HG02884 (cell line): ENCODE results near the gene C1orf116.

Source experiments
- ATAC-seq: cut with Tn5 transposase; IDR thresholded peaks from one replicate; pipeline ENCODE4 v1.9.1; 2021; ENCODE audit warnings: mild to moderate bottlenecking, moderate library complexity; ENCODE audit not compliant: unreplicated experiment

The C1orf116 gene

DNA sequence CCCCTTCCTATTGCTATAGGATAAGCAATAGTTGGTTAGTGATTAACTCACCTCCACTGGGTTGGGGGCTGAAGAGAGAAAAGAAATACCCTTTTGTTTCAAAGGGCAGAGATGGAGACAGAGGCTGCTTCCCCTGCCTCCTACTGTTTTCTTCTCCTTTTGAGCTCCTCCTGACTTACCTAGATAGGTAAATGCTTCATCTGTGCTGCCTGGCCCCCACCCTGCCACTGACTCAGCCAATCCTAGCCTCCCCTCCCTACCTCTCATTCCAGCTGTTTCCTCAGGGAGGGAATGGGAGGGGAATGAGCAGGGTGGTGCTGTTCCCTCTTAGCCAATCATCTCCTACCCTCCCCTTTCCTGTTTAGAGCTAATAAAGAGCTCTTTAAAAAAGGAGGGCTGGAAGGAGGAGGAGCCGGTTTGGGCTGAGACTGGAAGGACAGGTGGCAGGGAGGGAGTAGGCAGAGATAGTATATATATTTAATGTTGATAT, at the start of gene C1orf116:
Gene C1orf116 (minus strand): TSS at position 229 of the 490 bp plus-strand sequence. CDS start 5,158 bp downstream, outside the sequence.
- no peak for ATAC-seq

DNA sequence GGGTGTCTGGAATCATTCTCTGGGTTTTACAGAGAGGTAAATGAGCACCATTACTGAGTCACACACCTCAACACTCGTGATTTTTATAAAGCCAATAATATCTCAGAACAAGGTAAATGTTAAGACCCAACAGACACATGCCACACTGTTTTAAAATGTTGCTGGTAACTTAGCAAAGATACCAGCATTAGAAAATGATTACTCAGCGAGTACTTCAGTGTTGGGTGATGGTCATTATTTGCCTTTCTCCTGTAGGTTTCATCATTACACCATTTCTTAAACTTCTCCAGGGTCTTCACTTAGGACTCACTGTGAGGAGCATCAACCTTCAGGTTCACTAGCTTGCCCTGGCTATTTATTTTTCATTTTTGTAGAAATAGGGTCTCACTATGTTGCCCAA, 49.2 kb upstream of the C1orf116 start:
- ATAC-seq, result no peak

DNA sequence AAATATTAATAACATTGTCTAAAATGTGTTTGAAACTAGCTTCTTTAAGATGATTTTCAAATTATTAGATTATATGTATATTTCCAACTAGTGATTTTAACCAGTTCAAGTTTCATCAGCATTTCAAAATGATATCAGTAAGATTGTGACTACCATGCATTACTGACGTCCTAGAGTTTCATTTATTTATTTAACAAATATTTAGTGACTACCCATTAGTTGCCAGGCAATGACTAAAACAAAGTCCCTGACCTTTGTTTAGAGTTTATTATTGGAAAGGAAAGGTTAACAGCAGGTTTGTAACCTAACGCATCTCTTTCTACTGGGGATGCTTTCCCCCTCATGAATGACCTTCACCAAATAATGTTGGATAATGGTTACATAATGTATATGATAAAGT, 48.5 kb upstream of the C1orf116 start:
- no peak for ATAC-seq

DNA sequence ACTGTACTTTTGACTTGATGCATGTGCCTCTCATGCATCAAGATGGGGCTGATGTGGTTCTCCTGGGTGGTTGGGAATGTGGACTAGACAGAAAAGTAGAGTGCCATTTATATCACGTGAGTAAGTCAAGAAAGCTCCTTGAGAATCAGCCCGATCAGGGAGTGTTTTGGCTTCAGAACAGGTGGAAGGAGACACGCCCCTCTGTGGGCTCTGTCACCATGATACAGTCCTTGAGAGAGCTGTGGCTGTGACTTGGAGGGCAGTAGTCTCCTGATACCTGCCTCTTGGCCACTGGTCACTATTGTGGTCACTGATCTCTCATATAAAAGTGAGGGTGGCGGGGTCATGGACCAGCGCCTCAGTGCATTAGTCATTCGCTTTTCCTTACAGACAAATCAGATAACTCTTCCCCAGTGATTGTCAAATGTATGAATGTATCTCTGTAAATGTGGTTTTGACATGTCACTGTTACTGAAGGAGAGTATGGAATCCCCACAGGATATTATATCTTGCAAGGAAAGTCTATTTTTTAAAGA, 47.2 kb upstream of the C1orf116 start:
- ATAC-seq, result no peak

- ATAC-seq, result no peak
Observed at GRCh38 chr1:207078578-207079132, 46.1 kb upstream of the C1orf116 start.

DNA sequence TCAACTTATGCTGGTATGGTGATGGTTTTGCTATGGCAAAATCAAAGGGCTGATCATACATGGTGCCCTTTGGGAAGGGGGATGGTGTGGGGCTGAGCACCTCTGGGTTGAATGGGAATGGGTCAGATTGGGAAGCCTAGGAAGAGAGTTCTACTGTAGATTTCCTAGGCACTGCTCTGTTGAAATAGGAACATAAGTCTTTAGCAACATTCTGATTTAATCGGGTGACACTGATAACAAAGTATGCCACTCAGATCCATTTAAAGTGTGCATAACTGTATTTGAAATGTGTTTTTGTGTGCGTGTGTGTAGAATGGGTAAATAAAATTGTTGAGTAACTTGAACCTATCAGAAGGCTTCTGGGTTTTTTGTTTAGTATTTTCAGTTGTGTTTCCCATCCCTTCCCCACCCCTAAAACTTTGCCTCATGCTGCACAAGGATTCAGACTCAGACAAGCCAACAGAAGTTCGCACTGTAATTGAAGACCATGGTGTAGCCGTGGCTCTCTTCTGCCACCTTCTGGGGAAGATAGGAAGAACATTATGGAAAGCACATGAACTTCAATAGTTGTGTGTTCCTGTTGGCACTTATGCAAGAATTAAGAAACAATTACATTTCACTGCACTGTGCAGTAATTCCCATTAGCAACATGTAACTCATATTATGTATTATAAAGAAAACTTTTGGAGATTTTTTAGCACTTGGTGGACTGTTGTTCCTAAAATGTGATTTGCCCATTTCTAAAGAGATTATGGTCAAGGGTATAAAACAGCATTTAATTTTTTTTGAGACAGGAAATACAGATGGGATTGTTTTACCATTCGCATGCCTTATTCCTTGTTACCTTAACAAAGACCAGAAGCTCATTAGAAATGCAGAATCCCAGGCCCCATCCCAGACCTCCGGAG, 45.2 kb upstream of the C1orf116 start:
- no peak for ATAC-seq

- no peak for ATAC-seq
Observed at GRCh38 chr1:207077012-207077411, 44.5 kb upstream of the C1orf116 start.

DNA sequence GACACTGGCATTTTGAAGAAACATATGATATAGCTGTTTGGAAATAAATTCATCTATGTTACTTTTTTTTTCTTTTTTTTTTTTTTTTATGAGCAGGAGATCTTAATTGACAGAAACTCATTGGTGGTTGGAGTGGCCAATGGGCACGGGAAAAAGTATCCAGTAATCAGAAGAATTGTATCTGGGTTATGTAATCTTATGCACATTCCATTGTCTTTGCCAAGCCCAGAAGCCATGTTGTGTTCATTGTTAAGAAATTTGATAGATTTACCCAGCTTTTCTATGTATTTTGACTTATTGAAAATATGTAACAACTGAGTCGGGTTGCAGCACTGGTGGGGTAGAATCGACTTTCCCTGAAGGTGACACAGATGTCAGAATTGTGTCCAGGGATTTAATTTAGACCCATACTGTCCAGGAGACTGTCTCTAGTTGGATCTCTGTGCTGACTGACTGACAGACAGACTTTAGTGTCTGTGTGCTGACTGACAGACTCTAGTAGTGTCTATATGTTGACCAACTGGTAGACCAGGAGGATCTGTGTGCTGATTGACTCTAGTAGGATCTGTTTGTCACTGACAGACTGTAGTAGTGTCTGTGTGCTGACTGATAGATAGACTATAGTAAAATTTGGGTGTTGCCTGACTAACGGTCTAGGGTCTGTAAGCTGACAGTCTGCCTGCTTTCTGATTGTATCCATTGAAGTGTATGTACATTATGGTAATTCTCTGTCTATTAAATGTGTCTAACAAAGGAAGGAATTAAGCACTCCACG, 43.8 kb upstream of the C1orf116 start:
- no peak for ATAC-seq

DNA sequence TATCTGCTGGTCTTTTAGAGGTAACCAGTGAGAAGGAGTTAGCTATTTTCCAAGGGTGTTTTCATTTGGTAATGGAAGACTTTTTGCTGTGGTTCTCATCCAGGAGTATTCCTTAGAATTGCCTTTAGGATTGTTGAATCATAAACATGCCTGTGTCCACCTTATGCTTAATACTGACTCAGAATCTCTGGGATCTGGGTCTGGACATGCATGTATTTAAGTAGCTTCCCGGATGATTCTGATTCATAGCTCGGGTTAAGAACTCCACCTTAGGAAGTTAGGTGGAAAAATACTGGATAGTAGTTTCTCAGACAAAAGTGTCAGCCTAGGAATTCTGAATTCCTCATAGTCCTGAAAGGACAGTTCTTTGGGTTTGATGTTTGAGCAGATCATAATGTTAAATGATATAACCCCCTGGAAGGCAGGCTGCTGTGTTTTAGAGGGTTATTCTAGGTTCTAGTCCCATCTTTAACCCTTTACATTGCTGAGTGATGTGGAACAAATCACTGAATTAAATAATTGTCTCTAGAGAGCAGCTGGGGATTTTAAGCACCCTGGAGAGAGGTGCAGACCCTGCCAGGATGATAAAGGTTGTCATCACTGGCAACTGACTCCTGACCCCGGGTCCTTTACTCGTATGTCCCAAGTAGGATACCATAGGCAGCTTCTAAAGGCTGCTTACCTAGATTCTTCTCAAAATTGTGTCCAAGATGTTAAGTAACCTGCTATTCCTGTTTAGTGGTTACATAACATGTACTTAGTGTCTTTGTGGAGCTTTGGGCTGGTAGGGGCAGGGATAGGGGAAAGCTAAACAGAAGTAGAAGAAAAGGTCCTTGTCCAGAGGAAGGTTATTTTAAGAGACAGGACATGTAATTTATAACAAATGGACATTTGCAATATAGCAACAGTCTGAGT, 41.6 kb upstream of the C1orf116 start:
- no peak for ATAC-seq

GRCh38 chr1:207072233-207072632, 39.7 kb upstream of the C1orf116 start:
- ATAC-seq, result no peak

- ATAC-seq, result no peak
Observed at GRCh38 chr1:207071426-207071825, 38.9 kb upstream of the C1orf116 start.

DNA sequence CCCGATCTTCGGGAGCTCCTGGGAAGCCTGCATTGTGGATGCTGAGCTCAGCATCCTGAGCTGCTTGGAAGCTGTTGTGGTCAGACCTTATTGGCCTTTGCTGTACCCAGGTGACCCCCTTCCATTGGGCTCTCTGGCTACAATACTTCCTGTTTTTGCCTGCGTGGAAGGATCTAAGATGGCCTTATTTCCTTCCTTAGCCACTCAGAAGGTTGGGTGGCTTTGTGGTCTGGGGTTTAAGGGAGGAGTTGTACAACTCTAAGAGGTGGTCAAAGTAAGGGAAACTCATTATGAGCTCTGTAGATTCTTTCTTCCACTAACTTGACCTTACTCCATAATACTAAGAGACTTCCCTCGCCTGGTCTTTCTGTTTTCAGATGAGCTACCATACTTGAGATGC, 38.3 kb upstream of the C1orf116 start:
- ATAC-seq, result no peak

- ATAC-seq, result no peak
Observed at GRCh38 chr1:207069858-207070506, 37.4 kb upstream of the C1orf116 start.

- ATAC-seq, result no peak
Observed at GRCh38 chr1:207069061-207069460, 36.5 kb upstream of the C1orf116 start.

GRCh38 chr1:207067665-207068064, 35.1 kb upstream of the C1orf116 start:
- no peak for ATAC-seq

DNA sequence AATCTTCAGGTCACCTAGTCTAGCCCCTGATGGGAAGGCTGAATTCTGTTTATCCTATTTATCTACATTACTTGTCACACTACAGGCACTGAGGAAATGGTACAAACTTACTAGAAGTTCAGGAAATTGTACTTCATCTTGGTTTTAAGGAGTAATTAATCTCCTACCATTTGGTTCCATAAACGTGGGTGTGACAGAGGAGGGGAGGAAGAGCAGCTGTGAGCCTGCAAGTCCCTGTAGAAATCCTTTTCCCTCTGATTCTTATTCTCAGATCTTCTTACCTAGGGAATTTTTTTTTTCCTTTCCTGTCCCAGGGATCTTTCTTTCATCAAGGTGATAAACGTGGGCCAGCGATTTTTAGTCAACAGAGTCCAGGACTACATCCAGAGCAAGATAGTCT, 34.6 kb upstream of the C1orf116 start:
- no peak for ATAC-seq

DNA sequence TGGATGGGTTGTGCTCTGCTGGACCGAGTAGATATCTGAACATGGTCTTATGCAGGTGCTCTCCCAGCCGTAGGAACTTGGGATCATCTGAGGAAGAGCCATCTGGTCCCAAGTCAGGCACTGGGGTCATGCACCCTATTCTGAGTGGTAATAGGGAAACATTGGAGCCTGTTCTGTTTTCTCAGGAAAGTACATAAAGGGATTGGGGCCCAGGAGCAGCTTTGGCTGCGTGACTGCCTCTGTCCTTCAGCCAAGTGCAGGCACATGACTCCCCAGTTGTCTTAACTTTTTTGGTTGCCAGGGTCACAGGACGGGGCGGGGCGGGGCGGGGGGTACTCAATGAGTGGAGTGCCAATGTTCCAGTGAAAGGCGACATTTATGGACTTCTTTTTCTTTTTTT, 32.0 kb upstream of the C1orf116 start:
- no peak for ATAC-seq

DNA sequence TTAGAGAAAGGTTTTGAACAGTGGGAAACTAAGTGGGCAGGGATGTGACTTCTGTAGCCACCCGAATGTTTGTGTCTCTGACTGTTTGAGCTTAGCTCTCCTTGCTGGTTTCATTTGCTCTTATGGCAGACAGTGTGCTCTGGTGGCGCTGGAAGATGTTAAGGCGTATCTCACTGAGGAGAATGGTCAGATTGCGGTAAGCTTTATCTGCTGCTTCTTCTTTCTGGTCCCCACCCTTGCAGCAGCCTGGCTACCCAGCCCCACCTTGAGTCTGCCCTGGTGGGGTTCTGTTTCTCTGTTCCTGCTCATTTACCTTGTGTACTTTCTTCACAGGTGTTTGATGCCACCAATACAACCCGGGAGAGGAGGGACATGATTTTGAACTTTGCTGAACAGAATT, 30.5 kb upstream of the C1orf116 start:
- no peak for ATAC-seq

DNA sequence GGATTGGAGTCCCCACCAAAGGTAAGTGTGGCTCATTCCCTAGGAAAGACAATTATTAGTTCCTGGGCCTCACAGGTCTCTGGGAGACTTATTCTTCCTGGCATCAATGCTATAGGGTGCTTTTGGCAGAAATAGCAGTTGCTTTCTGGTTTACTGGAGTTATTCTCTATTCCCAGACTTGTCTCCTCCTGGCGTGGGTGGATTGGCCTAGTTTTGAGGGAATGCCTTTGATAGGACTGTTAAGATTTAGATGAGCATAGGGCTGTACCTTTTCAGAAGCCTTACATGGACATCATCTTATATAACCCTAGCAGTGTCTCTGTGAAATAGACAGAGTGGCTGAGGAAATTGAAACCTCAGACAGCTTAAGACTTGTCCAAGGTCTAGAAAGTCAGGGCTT, 29.5 kb upstream of the C1orf116 start:
- ATAC-seq, result no peak

DNA sequence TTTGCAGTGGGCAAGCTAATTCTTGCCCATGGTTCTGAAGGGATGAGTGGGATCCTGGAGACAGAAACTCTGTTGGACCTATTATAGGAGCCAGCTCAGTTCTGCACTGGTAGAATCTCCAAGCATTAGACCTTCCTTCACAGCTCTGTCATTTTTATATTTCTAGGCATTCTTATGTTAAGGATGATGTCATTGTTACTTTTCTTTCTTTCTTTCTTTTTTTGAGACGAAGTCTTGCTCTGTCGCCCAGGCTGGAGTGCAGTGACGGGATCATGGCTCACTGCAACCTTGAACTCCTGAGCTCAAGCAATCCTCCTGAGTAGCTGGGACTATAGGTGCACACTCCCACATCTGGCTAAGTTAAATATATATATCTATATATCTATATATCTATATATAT, 28.0 kb upstream of the C1orf116 start:
- ATAC-seq, result no peak
